Ureter (tissue), 1 donor: Measurements from ENCODE around the gene RABL3. TPM values are rescaled to one million over a fixed set of nuclear protein-coding genes. Genes with fewer than 3 reads are reported as not detected.
"Not testable (repeated sequence)": the region's sequence is repeated elsewhere in the genome, so short reads cannot be mapped to it uniquely, and the experiment has no call there.

ENCODE experiments used
- DNase-seq: peaks from one replicate; pipeline ENCODE4 v3.0.0-alpha.2; 2020; ENCODE audit warnings: low spot score
- total RNA-seq: library from RNA; stranded (reverse); gene quantifications from one replicate; pipeline ENCODE4 v1.2.4, GENCODE V29; 2023
- donor health status: DM: yes; HTN: yes; CAD: no.

The RABL3 gene
- total RNA-seq, 1 donor from 2014 or later: 28.7 TPM

DNA sequence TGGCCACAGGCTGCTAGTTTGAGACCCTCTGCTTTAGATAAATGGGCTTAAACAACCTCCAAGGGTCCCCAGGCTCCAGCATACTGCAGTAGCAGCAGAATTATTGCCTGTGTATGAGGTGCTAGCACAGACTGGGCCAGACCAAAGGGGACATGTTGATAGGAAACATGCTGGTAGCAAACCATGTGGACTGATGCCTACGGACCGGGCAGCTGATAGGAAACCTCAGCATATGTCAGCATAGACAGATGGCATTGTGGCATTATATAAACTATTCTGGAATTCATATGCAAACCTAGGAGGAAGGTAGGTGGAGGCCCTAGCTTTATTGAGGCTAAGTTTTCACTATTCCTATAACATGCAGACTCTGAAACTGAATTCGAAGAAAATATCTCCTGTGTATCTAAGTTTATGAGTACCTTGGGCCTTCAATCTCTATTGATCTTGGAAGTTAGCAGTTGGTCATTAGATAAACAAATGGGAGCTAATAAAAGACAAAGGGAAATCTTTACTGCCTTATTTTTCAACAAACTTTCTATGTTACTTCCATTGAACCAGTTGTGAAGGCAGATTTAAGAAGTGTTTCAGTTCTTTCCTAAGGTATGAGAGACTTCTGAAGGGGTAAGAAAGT lies 58.5 kb downstream of the RABL3 start:
- no peak for DNase-seq

DNA sequence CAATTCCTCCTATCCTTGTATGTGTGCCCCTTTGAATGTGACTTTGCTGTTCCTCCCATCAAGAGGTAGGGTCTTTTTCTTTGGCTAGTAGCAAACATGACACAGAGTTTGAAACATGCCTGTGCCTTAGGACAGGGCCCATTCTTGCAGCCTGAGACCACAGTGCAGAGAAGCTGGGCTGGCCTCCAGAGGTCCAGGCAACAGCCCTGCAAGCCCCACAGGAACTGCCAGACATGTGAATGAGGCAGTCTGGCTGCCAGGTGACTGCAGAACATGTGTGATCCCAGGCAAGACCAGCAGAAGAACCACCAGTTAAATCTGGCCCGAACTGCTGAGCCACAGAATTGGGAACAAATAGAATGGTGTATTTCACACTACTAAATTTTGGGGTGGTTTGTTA lies 59.1 kb downstream of the RABL3 start:
- DNase-seq: no peak

DNA sequence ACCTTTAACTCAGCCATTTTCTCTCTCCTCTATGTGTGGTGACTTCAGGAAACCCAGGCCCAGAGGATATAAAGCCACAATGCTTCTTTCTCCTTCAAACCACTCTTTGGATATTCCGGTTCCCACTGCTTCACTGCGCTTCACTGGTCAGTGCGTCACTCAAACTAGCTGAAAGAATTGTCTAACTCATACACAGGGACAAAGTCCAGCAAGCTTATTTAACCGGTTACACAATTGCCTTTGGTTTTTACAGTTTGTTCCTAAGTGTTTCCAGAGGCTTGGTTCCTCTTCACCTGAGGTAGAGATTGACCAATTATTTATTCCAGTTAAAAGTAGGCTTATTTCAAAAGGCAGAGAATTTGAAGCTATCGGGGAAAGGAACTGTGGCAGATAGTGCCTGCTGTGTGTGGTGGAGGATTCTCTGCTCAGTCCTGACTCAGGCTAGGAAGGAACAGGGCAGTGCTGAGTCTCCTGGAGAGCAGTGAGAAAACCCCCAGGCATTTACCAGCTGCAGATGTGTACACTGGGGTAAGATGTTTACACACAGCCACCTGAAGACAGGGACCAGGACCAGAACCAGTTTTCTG lies 60.1 kb downstream of the RABL3 start, which contains the start of gene HGD:
Gene HGD, minus strand, starts transcription at position 145 of the 587 bp plus-strand sequence. Its CDS starts 128 bp downstream, at position 17.
- DNase-seq: no peak

DNA sequence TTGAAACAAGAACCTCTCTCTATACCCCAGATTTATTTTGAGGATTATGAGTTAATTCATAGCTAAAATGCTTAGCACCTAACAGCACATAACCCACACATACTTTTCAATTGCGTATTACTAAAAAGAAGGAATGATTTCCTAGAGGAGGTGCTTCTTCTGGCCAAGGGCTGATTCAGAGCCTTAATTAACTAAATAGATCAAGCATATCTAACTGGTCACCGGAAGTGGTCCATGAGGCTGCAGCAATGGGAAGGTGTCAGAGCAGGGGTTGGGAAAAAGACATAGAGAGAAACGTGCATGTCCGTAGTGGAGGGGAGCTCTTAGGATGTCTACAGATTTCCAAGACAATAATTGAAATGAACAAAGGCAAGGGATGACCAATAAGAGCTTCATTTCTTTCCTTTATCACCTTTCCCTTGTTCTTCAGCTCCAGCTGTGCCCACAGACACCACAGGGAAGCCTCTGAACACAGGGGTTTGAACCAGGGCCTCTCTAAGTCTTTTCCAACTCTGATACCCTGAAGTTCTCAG lies 60.7 kb downstream of the RABL3 start:
- DNase-seq: no peak

DNA sequence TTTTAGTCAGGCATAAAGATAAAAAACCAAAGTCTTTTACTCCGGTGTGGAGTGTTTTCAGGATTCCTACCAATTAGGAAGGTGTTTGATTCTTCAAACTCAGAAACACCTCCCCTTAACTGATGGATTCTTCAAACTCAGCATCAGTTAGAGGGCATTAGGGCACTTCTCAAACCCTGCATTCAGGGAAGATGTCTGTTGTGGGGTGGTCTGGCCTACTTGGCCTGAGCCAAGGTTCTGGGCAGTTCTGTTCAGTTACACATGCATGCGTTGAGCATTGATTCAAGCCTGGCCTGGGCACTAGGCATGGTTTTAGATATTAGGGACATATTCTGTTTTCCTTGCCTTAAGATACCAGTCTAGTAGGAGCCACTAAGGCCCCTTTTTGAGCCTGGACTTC lies 61.3 kb downstream of the RABL3 start:
- DNase-seq: no peak

DNA sequence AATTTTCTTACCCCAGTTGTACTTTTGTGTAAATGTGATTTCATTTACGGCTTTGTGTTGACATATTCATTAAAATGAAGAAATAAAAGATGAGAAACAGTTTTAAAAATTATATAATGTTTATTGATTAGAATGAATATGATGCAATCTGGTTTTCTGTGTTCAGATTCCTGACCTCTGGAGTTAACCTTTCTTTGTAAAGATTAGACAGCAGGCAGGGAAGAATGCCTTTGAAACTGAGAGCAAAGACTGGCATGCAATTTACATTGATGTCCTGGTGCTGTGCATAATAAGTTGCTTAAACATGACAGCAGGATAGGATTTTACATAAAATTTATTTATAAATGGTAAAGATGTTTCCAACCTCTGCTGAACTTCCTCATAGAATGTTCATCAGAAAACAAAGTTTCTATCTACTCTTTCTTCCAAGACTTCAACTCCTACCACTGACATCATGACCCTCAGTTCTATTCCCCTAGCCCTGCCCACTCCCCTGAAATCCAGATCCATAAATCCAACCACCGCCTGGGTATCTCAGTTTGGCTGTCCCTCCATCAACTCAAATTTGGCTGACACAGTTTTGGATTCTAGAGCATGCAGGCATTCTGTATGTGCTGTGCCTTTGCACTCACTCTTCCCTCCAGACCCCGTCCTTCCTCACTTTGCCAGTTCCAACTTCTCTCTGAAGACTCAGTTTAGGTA lies 62.0 kb downstream of the RABL3 start:
- no peak for DNase-seq

DNA sequence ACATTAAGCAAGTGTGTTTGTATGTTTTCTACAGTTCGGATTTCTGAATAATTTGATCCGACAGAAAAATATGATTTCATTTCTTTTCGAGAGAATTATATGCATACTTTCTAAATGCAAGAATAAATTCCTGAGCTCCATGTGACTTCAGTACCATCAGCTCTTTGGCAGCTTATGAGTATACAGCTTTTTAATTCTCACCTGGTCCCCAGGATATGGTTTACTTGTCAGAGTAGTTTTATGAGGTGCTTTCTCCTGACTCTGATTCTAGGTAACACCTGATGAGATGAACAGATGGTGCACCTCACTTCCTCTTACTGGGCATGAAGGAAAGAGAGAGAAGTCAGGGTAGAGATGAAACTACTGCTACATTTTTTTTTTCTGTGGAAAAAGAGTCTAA lies 63.3 kb downstream of the RABL3 start:
- no peak for DNase-seq

DNA sequence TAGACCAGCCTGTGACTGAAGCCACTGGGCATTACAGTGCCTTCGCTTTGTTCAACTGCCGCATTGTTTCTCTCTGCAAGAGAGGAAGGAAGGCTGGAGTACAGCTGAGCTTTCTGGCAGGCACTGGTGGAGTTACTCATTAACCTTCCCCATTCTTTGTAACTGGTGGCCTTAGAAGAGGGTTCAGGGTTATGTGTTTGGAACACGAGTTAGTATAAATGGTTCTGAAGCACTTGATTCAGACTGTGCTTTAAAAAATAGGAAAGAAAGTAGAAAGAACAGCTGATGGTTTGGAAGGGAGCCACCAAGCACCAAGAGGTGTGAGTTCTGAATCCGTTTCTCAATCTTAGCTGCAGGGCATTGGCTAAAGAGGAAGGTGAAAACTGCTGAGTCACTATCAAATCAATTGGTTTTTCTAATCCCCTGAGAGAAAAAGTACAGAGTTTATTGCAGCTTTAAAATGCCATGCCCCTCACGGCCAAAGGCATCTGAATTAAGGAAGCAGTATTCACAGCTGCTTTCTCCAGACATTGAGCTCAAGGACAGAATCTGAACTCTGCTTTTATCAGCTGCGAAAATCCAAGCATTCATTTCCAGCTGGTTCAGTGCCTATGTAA lies 63.9 kb downstream of the RABL3 start:
- peak; percentile 46 for DNase-seq

DNA sequence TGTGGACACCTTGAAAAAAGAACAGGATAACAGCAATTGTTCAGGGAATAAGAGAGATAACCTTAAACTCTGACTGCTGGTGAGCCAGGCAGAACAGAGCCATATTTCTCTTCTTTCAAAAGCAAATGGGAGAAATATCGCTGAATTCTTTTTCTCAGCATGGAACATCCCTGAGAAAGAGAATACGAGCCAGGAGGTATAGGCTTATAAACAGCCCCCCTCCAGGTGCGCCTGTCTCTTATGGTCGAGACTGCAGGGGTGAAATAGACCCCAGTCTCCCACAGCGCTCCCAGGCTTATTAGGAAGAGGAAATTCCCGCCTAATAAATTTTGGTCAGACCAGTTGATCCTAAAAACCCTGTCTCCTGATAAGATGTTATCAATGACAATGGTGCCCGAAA lies 65.1 kb downstream of the RABL3 start:
- DNase-seq: not testable (repeated sequence)

DNA sequence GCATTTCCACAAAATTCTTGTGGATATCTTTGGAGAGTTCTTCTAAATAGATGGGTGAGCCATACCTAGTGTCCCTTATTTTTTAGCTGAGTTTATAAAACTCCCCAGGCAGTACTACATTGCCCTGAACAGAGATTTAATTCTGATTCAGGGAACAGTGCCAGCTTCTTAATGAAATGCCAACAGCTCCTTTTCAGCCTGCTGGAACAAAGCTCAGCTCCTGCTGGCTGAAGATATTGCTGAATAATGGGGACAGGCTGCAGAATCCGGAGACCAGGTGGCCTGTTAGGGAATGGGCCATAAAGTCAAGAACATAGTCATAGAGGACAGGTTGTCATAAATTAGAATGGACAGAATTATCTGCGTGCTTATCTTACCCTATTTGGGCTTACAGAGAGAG lies 69.2 kb downstream of the RABL3 start:
- DNase-seq: no peak

DNA sequence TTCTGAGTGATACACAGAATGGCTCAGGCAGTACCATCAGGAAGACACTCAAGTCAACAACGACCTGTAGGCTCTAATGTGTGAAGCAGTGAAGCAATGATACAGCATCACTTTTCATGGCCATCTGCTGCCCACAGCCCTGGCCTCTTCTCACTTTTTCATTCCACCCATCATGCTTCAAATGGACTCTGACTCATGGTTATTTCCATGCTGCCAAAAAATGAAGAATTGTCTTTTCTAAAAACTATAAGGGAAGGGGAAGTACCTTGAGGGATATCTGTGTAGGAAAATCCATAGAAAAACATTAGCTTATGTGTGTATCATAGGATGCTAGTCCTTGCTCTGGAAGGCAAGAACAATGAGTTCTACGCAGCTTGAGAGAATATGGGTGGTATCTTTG lies 71.7 kb downstream of the RABL3 start:
- no peak for DNase-seq

DNA sequence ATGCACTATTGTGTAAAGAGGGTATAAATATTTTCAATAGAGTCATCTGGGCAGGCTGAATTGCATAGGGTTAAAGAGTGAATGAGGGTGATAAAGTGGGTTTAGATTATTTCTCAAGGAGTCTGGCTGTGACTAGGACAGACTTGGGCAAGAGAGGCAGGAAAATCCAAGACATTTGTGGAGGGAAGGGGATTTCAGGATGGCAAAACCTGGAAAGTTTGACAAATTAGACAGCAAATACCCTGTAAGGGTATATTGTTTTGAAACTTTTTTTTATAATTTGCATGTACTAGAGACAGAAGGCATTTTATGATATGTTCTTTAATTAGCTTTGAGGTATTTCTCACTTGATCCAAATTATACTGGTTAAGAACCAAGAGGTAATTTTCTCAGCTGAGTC lies 77.4 kb downstream of the RABL3 start:
- no peak for DNase-seq

DNA sequence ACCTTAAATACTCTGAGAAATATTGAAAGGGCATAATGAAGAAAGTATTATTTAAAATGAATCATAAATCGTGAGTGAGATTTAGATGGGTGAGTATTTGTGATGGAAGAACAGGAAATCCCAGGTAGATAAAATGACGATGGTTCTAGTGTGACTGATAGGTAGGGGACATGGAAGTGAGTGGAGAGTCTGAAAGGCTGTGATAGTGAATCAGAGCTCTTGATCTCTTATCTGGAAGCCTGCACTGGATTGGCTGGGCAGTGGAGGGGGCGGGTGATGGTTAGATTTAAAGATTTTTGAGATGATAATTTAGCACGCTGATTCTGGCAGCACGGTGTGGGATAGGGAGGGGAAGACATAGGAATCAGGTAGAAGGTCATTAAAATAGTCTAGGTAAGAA lies 80.4 kb downstream of the RABL3 start:
- DNase-seq: no peak

DNA sequence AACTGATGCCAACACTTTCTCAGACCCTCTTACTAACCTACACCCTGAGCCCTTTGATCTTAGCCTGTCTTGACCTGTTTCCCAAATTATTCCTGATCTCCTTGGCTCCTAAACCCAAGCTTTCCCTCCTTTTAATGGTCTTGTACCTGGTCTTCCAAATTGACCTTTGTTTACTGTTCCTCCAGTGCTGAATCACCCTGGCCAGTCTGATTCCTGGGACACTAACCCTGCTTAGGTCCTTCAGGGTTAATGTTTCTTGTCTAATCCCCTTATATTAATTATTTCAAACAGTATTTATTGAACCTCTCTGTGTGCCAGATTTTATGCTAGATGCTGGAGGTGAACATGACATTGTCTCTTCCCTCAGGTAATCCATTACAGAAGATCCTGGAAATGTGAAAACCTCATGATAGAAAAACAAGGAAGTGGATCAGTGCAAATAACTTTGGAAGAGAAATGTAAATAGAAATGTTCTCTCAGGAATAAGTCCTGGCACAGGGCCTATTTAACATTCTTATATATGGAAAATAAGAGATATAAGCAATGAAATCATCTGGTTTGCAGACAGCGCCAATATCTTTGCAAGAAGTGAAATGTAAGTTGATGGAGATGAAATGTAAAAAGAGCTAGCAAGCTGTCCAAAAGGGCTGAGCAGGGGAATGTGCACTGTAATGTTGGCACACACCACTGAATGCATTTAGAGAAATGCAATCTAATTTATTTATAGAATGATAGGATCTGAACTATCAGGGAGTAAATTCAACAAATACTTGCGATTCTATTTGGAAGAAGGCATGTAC lies 81.0 kb downstream of the RABL3 start:
- no peak for DNase-seq

DNA sequence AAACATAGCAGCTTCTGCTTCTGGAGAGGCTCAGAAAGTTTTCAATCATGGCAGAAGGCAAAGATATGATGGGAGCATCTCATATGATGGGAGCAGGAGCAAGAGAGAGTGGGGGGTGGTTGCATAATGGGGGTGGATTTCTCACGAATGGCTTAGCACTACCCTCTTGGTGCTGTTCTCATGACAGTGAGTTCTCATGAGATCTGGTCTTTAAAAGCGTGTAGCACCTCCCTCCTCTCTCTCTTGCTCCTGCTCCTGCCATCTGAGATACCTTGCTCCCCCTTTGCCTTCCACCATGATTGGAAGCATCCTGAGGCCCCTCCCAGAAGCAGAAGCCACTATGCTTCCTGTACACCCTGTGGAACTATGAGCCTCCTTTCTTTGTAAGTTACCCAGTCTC lies 82.5 kb downstream of the RABL3 start:
- no peak for DNase-seq

DNA sequence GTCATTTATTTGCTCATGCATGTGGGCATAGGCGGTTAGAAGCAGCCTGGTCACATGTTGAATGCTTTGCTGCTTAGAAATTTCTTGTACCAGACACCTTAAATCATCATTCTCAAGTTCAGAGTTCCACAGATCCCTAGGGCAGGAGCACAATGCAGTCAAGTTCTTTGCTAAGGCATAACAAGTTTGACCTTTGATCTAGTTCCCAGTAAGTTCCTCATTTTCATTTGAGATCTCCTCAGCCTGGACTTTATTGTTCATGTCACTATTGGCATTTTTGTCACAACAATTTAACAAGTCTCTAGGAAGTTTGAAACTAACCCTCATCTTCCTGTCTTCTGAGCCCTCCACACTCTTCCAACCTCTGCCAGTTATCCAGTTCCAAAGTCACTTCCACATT lies 83.0 kb downstream of the RABL3 start:
- no peak for DNase-seq

DNA sequence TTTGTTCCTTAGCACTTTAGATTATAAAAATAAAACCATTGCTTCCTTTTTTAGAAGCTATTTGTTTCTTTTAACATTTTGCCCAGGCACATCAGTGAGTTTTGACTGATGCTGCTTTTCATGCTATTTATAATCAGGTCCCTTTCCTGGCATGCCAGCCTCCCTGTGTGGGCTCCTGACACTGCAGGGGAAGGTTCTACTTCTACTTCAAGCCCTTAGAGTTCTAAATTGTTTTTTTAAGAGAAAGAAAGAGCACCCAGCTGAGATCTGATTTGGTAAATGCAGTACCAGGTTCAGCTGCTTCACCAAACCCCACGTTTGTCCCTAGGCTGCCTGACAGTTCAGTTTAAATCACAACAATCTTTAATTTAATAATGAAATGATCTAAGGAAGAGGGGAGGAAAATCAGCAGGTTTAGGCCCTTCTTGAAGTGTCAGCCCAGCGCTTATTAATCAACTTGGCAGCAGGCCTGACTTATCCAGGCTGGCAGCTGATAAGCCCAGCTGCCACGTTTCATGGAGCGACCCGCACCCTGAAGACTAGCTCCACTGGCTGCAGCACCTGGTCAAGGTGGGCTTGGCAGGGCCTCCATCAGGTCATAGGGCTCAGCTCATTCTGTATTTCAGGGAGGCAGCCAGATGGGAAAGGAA lies 89.3 kb downstream of the RABL3 start:
- DNase-seq: no peak

DNA sequence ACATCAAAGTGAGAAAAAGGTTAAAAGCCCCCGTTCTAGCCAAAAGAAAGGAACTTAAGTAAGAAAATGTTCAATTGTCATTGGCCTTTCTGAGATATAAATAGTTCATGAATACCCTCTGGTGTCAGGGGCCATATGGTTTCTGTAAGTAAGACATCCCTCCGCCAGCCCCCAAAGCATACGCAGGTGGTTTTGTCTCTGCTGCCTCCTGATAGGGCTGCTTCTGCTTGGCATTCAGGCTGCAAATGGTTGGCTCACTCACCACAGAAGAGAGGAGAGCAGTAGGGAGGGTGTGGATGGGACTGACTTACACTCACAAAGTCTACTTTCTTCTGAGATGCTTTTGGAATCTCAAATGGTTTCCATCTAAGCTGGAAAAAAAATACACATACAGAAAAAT lies 90.0 kb downstream of the RABL3 start:
- DNase-seq: no peak

DNA sequence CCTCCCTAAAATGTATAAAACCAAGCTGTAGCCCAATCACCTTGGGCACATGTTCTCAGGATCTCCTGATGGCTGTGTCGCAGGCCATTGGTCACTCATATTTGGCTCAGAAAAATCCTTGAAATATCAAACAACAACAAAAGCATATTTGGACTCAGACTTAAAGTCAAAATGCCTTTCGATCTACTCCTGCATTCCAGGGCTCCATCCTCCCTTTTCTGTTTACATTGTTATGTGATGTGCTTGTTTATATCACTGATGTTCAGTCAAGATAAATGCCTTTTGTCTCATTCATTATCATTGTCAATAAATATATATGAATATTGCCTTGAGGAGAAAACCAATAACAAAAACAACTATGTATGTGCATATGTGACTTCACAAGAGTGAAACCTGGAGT lies 92.0 kb downstream of the RABL3 start:
- no peak for DNase-seq

DNA sequence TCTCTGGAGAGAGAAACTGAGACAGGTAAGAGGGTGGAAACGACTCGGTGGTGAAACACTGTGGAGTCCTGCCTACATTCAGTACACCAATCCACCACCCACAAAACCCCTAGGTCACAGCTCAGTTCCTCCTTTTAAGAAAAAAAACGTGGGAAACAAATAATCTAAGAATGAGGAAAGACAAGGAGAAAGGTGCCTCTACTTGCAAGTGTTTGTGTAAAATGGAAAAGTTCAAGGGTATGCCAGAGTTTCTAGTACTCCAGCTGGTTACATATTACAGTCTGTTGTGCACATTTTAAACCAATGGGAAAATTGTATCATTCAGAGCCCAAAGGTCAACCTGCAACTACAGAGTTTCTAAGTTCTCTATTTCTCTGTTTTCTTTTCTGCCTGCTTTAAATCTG lies 92.5 kb downstream of the RABL3 start:
- no peak for DNase-seq

DNA sequence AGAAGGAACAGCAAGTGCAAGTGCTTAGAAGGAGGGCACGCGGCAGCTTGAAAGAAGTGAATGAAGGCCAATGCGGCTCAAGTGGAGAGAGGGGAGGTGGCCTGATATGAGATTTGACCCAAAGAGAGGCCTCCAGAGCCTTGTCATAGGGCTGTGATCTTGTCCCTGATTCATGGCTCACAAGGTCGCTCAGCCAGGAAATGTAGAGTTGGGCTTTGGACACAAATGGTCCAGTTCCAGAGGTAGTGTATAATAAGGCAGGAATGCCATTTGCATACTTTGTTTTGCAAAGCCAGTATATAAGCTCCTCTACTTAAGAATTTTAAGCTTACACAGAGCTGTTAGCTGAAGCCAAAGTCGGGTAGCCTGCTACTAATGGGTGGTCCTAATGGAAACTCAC lies 94.0 kb downstream of the RABL3 start:
- DNase-seq: no peak
